ENCODE results near the gene GNB1L.

DNA sequence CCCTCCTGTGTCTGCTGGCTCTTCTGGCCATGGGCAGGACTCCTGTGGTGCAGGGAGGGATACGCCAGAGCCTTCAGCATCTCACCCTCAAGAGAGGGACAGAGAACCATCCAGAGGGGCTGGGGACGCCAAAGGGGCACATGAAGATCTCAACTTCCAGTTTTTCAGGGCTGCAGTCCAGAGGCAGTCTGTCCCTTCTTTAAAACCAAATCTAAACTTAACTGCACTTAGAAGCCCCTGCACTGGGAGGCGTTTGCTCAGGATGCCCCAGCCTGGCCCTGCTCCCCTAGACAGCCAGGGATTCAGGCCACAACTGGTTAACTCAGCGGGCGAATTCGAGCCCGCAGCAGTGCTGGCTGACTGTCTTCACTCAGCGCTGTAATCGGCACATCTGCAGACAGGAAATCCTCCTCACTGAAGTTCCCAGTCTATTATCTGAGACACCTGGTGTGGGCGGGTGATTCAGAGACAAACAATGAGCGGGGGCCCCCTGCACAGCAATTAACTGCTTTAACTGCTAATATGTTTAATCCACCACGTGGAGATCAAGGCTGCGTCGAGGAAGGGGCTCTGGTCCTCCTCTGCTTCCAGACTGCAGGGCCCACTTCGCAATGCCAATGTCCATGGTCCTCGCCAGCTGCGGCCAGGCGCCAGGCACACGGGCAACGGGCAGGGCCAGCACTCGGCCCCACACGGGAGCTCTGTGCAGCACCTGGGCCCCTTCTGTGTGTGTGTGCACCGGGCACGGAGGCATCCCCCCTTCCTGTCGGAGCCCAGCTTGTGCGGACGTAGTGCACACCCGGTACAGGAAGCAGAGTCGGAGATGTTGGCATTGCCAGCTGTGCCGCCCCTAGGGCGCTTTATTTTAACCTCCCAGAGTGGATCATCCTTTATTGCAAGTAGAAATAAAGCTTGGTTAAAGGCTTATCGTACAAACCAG is 36.9 kb upstream of the GNB1L start:
- peak; percentile 1; the same call in 1 of the 2 replicates for TF ChIP-seq CTCF (conservative IDR thresholded peaks at IDR 0.05; ENCODE audit: low read depth, low read length)
- TF ChIP-seq EZH2 (IDR thresholded peaks at IDR 0.05; ENCODE audit: borderline replicate concordance, low read depth, low read length, poor library complexity, severe bottlenecking), result no peak

All from A673 (cell line).